ENCODE measurements around the gene PODN. TPM values are rescaled to one million over a fixed set of nuclear protein-coding genes. Genes with fewer than 3 reads are reported as not detected.

Gene PODN
- total RNA-seq, 1 donor from 2014 or later = 245 TPM

GRCh38 chr1:53104289-53104913, 42.4 kb downstream of the PODN start:
- Histone ChIP-seq H3K4me3 (no peak overlapping the region), H3K9me3 (no peaks in the 10 kb centered on the region), H3K4me1 (peaks cover 0 to 6% of the 10 kb centered on the region in 2 donors), H3K27me3 (no peaks in the 10 kb centered on the region), H3K36me3 (no peaks in the 10 kb centered on the region), H3K27ac (no peak overlapping the region)
- TF ChIP-seq, protein P1, sequence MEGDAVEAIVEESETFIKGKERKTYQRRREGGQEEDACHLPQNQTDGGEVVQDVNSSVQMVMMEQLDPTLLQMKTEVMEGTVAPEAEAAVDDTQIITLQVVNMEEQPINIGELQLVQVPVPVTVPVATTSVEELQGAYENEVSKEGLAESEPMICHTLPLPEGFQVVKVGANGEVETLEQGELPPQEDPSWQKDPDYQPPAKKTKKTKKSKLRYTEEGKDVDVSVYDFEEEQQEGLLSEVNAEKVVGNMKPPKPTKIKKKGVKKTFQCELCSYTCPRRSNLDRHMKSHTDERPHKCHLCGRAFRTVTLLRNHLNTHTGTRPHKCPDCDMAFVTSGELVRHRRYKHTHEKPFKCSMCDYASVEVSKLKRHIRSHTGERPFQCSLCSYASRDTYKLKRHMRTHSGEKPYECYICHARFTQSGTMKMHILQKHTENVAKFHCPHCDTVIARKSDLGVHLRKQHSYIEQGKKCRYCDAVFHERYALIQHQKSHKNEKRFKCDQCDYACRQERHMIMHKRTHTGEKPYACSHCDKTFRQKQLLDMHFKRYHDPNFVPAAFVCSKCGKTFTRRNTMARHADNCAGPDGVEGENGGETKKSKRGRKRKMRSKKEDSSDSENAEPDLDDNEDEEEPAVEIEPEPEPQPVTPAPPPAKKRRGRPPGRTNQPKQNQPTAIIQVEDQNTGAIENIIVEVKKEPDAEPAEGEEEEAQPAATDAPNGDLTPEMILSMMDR (IDR thresholded peaks at IDR 0.05) = no peak
- DNase-seq (ENCODE audit: low spot score in 2 of 2) = no peak
- intact Hi-C loops (cut with DNase I) = no loop called here

DNA sequence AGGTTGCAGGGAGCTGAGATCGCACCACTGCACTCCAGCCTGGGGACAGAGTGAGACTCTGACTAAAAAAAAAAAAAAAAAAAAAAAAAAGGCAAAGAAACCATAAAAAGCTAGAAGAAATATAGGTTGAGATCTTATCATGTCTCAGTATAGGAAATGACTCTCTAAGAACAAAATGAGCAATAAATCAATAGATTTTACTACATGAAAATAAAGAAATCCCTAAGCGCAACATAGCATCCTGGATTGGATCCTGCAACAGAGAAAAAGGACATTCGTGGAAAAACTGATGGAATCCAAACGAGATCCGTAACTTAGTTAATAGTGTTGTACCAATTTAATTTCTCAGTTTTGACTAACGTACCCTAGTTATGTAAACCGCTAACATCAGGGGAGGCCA, 45.1 kb downstream of the PODN start:
- TF ChIP-seq, protein P1 (IDR thresholded peaks at IDR 0.05) = no peak
- no peaks in the 10 kb centered on the region for H3K36me3 ChIP-seq
- DNase-seq (ENCODE audit: low spot score in 2 of 2) = no peak
- H3K27me3 ChIP-seq = no peaks in the 10 kb centered on the region
- intact Hi-C loops (cut with DNase I) = no loop called here
- peaks cover 0 to 10% of the 10 kb centered on the region in 2 donors for H3K4me1 ChIP-seq
- peaks cover 0 to 5% of the 10 kb centered on the region in 2 donors for H3K9me3 ChIP-seq
- H3K4me3 ChIP-seq = no peak overlapping the region
- H3K27ac ChIP-seq = no peak overlapping the region

DNA sequence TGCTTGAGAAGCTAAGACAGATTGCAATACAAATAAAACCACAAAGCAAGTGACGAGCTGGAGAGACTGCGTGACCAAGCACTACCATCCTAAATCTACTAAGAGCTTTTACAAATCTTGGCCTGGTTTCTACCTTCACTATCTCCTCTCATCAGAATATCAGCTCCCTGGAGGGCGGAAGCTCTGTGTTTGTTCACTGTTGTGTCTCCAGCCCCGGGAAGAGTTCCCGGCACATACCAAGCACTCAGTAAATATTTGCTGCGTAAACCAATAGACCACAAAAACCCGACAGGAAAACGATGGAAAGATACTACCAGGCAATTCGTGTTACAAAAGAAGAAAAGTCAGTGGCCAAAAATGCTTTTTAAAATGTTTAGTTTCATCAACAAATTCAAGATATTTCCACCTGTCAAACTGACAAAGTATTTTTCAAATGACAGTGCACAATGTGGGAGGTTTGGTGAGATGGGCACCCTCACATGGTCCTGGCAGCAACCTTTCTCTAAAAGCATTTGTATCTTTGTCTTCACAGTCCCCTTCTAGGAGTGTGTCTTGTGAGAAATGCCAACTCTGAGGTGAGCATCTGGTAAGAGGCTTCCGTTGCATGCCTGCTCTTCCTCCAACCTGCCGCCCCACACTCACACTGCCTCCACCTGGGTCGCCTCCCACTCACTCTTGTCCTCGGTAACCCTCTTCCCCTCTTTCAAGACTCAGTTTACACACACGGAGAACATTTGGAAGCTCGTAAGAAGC, 45.7 kb downstream of the PODN start:
- no peak overlapping the region for H3K4me3 ChIP-seq
- H3K27me3 ChIP-seq = no peaks in the 10 kb centered on the region
- H3K9me3 ChIP-seq = peaks cover 0 to 9% of the 10 kb centered on the region in 2 donors
- no peaks in the 10 kb centered on the region for H3K36me3 ChIP-seq
- intact Hi-C loops (cut with DNase I) = no loop called here
- no peak for DNase-seq (ENCODE audit: low spot score in 2 of 2)
- TF ChIP-seq, protein P1 (IDR thresholded peaks at IDR 0.05) = no peak
- H3K27ac ChIP-seq = no peak overlapping the region
- peaks cover 3 to 13% of the 10 kb centered on the region in 2 donors for H3K4me1 ChIP-seq

DNA sequence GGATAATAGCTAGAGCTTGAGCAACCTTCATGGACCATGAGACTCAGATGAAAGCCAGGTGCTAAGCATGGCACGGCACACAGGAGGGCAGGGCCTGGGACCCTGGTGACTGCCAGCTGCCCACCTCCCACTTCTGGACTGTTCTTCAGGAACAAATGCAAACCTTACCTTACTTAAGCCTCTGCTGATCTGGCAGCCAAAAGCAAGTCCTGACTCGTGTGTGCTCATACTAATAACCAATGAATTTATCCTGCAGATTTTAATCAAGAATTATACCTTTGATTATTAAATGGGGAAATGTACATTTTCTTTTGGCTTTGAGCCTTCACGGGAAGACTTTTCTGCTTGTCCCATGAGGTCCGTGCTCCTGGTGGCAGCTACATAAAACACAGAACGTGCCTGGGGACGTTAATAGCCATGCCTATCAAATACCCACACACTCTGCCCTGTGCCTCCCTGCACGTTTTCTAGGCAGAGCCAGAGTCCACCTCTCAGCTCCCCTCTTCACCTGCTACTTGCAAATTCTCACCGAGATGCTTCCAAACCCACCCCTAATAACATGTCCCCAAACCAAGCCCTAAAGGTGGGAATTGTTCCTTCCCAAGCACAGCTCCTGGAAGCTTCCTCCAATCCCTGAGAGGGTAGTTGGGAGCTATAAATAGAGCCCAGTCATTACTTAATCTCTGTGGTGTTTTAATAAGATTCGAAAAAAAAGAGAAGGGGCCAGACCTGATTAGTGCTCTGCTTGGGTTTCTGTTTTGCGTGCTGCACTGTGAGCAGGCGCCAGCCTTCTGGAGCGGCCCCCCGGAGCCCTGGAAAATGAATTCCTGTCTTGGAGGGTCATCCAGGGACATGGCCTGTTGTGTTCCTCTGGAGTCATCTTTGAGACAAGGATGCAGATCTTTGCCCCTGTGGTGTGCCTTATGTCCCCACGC, 46.9 kb downstream of the PODN start:
- intact Hi-C loops (cut with DNase I) = no loop called here
- Histone ChIP-seq H3K4me3 (peak overlapping the region in 1 of 2 donors; percentile 14), H3K27me3 (no peaks in the 10 kb centered on the region), H3K4me1 (peaks cover 4 to 19% of the 10 kb centered on the region in 2 donors), H3K36me3 (no peaks in the 10 kb centered on the region), H3K27ac (peak overlapping the region in 1 of 2 donors; percentile 35), H3K9me3 (peaks cover 0 to 9% of the 10 kb centered on the region in 2 donors)
- DNase-seq (ENCODE audit: low spot score in 2 of 2) = no peak
- TF ChIP-seq, protein P1 (IDR thresholded peaks at IDR 0.05) = no peak

DNA sequence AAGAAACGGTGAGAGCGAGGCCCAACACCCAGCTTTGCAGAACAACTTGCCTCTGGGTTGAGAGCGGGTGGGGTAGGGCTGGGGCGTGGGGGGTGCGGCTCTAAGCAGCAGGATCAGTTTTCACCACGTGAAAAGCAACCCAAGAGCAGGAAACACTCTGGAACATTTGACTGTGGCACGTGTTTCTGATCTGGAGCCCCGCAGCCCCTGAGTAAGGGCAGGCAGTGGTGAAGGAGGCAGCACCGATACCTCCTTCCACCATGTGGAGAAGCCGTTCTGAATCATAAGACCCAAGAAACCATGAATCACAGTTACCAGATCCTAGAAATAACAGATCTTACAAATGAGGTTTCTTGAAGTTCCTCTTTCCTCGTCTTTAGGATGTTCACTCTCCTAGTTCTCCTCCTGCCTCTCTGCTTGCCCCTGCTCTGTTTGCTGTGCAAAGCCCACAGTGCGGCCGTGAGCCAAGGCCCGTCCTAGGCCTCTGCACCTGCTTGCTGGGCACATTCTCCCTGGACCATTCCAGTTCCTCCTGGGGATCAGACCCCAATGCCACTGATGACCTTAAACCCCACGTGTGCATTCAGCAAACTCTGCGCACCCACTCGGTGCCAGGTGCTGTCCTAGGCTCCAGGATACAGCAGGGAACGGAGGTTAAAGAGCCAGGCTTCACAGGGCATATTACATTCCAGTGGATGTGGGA, 48.5 kb downstream of the PODN start:
- intact Hi-C loops (cut with DNase I) = no loop called here
- Histone ChIP-seq H3K27ac (peak overlapping the region in 1 of 2 donors; percentile 35), H3K4me1 (peaks cover 4 to 19% of the 10 kb centered on the region in 2 donors), H3K27me3 (no peaks in the 10 kb centered on the region), H3K36me3 (no peaks in the 10 kb centered on the region), H3K9me3 (peaks cover 0 to 9% of the 10 kb centered on the region in 2 donors), H3K4me3 (no peak overlapping the region)
- TF ChIP-seq, protein P1 (IDR thresholded peaks at IDR 0.05) = no peak
- DNase-seq (ENCODE audit: low spot score in 2 of 2) = no peak

Measured in ascending aorta (tissue), 2 donors.